IMR-90 (cell line): ENCODE measurements around the gene CAMK2N1.

Experiments used
- BHLHE40 ChIP-seq: fragments of 150-350 bp; IDR thresholded peaks from 2 replicates; pipeline ENCODE4 v1.6.1; 2016; ENCODE audit warnings: mild to moderate bottlenecking, low read depth, low read length
- FOS ChIP-seq: fragments of 150-350 bp; IDR thresholded peaks from 2 replicates; pipeline ENCODE4 v1.6.1; 2016; ENCODE audit warnings: low read depth, low read length
- POLR2A ChIP-seq: IDR thresholded peaks from 2 replicates; pipeline ENCODE4 v1.6.1; 2012; ENCODE audit warnings: mild to moderate bottlenecking, low read depth, low read length
- TF ChIP-seq, protein P1 (sequence below): conservative IDR thresholded peaks from 2 replicates; pipeline ENCODE4 v1.5.1; 2012; ENCODE audit warnings: mild to moderate bottlenecking, low read depth, low read length, improper control_type of control experiment
- TF ChIP-seq, protein P2 (sequence below): fragments of 150-350 bp; IDR thresholded peaks from 2 replicates; pipeline ENCODE4 v1.6.1; 2017; ENCODE audit warnings: mild to moderate bottlenecking, antibody characterized with exemption, low read length, low read depth

DNA sequence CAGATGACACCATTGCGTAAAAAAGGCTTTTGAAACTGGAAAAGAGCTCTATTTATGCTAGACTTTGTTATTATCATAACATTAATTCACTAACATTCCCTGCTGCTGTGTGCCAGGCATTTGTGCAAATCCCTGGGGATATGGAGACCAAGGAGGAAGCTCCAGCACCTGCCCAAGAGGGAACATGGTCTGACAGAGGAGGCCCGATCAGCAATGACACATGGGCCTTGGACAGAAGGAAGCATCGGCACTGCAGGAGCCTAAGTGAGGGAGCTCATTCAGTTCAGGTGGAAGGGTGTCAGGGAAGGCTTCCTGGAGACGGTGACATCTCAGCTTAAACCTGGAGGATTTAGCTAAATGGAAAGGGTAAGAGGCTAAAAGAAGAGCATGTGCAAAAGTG is 13.9 kb downstream of the CAMK2N1 start:
- TF ChIP-seq POLR2A (no peak), FOS (no peak), BHLHE40 (no peak)
- TF ChIP-seq, protein P1, sequence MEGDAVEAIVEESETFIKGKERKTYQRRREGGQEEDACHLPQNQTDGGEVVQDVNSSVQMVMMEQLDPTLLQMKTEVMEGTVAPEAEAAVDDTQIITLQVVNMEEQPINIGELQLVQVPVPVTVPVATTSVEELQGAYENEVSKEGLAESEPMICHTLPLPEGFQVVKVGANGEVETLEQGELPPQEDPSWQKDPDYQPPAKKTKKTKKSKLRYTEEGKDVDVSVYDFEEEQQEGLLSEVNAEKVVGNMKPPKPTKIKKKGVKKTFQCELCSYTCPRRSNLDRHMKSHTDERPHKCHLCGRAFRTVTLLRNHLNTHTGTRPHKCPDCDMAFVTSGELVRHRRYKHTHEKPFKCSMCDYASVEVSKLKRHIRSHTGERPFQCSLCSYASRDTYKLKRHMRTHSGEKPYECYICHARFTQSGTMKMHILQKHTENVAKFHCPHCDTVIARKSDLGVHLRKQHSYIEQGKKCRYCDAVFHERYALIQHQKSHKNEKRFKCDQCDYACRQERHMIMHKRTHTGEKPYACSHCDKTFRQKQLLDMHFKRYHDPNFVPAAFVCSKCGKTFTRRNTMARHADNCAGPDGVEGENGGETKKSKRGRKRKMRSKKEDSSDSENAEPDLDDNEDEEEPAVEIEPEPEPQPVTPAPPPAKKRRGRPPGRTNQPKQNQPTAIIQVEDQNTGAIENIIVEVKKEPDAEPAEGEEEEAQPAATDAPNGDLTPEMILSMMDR, result no peak
- TF ChIP-seq, protein P2, sequence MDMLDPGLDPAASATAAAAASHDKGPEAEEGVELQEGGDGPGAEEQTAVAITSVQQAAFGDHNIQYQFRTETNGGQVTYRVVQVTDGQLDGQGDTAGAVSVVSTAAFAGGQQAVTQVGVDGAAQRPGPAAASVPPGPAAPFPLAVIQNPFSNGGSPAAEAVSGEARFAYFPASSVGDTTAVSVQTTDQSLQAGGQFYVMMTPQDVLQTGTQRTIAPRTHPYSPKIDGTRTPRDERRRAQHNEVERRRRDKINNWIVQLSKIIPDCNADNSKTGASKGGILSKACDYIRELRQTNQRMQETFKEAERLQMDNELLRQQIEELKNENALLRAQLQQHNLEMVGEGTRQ, result no peak
